ENCODE results near the gene CHRD.
"Not testable (repeated sequence)": the region's sequence is repeated elsewhere in the genome, so short reads cannot be mapped to it uniquely, and the experiment has no call there.

CHRD gene

DNA sequence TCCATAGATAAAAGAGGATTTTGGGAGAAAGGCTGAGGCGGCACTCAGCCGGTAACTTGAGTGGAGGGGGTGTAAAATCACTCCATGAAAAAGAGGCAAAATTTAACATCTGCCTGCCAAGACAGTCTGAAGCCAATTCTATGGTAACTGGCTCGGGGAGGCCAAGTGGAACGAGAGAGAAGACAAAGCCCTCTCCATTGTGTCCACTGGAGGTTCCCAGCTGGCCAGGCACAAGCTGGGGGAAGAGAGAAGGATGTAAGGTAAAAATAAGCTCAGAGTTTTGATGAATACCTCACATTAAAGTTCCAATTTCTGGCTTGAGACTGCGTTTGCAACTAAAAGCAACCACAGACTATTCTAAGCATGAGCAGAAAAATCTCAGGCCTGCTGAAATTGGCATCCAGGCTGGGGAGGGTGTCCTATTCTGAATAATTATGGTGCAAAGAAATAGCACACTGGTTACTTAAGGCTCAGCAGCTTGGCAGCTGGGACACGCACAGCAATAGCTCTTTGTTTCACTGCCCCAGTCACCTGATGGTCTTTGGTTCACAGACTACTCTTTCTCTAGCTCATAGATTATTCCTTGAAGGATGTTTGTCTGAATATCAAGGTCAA, 48.8 kb downstream of the CHRD start:
- Histone ChIP-seq H3K9ac (ENCODE audit: low read length in 2 of 2) (no peak overlapping the region), H3K4me1 (ENCODE audit: control insufficient read depth, insufficient read depth, low read length) (no peaks in the 10 kb centered on the region), H3K36me3 (ENCODE audit: control insufficient read depth in 2 of 2, insufficient read depth in 2 of 2, low read length in 2 of 2) (no peaks in the 10 kb centered on the region), H3K27ac (ENCODE audit: low read length) (no peak overlapping the region), H3K9me3 (ENCODE audit: control insufficient read depth in 2 of 2, low read length in 2 of 2) (no peaks in the 10 kb centered on the region), H3K27me3 (ENCODE audit: control insufficient read depth in 1 of 2, insufficient read depth in 2 of 2, low read length in 2 of 2) (peaks cover 0 to 5% of the 10 kb centered on the region in 2 donors), H3K4me3 (ENCODE audit: low read length in 2 of 2) (no peak overlapping the region)

DNA sequence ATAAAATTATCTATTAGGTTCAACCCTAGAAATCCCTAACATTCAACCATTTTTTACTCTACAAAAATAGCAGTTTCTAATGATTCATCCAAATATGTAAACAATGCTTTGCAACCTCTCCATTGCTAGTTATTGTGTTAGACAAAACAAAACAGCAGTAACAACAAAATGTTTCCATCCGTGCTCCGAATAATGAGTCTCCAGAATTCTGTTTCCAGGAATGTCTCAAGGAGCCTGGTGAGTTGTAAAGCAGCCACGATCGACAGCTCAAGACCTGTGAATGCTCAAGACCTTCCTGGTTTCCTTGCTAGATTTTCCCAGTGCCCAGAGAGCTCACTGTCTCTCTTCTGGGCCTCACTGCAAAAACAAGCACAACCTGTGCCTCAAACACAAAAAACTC, 49.9 kb downstream of the CHRD start:
- Histone ChIP-seq H3K27ac (ENCODE audit: low read length) (no peak overlapping the region), H3K9ac (ENCODE audit: low read length in 2 of 2) (no peak overlapping the region), H3K4me1 (ENCODE audit: control insufficient read depth, insufficient read depth, low read length) (no peaks in the 10 kb centered on the region)

DNA sequence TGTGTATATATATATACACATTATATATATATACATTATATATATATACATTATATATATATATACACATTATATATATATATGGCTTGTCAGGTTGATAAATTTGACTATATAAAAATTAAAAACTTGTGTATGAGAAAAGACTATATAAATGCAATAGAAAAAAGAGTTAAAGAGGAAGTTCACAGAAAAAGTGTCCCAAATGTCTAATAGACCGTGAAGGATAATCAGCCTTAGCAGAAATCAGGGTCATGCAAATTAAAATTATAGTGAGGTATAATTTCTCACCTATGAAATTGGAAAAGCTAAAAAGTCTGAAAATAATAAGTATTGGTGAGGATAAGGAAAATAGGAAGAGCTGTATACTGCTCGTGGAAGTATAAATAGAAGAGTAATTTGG, 51.1 kb downstream of the CHRD start:
- no peaks in the 10 kb centered on the region for H3K9me3 ChIP-seq (ENCODE audit: control insufficient read depth in 2 of 2, low read length in 2 of 2)
- peaks cover 0 to 5% of the 10 kb centered on the region in 2 donors for H3K27me3 ChIP-seq (ENCODE audit: control insufficient read depth in 1 of 2, insufficient read depth in 2 of 2, low read length in 2 of 2)
- H3K27ac ChIP-seq (ENCODE audit: low read length) = no peak overlapping the region
- no peaks in the 10 kb centered on the region for H3K4me1 ChIP-seq (ENCODE audit: control insufficient read depth, insufficient read depth, low read length)
- no peak overlapping the region for H3K9ac ChIP-seq (ENCODE audit: low read length in 2 of 2)
- no peaks in the 10 kb centered on the region for H3K36me3 ChIP-seq (ENCODE audit: control insufficient read depth in 2 of 2, insufficient read depth in 2 of 2, low read length in 2 of 2)
- no peak overlapping the region for H3K4me3 ChIP-seq (ENCODE audit: low read length in 2 of 2)

More for the DNA sequence above, 49.9 kb downstream of the CHRD start:
- H3K27me3 ChIP-seq (ENCODE audit: control insufficient read depth in 1 of 2, insufficient read depth in 2 of 2, low read length in 2 of 2) = peaks cover 0 to 5% of the 10 kb centered on the region in 2 donors
- H3K4me3 ChIP-seq (ENCODE audit: low read length in 2 of 2) = no peak overlapping the region
- no peaks in the 10 kb centered on the region for H3K9me3 ChIP-seq (ENCODE audit: control insufficient read depth in 2 of 2, low read length in 2 of 2)
- no peaks in the 10 kb centered on the region for H3K36me3 ChIP-seq (ENCODE audit: control insufficient read depth in 2 of 2, insufficient read depth in 2 of 2, low read length in 2 of 2)

DNA sequence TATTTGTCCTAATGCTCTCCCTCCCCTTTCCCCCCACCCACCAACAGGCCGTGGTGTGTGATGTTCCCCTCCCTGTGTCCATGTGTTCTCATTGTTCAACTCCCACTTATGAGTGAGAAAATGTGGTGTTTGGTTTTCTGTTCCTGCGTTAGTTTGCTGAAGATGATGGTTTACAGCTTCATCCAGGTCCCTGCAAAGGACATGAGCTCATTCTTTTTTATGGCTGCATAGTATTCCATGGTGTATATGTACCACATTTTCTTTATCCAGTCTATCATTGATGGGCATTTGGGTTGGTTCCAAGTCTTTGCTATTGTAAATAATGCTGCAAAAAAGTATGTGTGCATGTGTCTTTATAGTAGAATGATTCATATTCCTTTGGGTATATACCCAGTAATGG, 53.3 kb downstream of the CHRD start:
- not testable (repeated sequence) for H3K27ac ChIP-seq (ENCODE audit: low read length); H3K4me3 ChIP-seq (ENCODE audit: low read length in 2 of 2); H3K36me3 ChIP-seq (ENCODE audit: control insufficient read depth in 2 of 2, insufficient read depth in 2 of 2, low read length in 2 of 2); H3K9ac ChIP-seq (ENCODE audit: low read length in 2 of 2); H3K27me3 ChIP-seq (ENCODE audit: control insufficient read depth in 1 of 2, insufficient read depth in 2 of 2, low read length in 2 of 2); H3K4me1 ChIP-seq (ENCODE audit: control insufficient read depth, insufficient read depth, low read length); H3K9me3 ChIP-seq (ENCODE audit: control insufficient read depth in 2 of 2, low read length in 2 of 2)

DNA sequence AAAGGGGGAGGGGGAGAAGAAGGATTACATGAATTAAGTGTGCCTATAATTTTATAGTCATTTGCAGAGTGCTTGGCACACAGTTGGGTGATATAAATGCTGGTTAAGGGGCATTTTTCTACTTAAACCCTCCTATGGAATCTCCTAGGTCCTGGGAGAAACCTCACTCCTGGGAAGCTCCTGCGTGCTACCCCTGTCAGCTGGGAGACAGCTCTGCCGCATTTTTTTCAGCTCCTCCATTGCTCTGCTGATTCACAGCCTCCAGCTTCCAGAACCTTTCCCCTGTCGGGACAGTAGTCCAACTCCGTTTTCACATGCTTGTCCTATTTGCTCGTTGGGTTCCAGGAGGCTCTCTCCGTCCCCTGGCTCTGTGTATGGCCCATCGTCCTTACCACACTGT, 59.2 kb downstream of the CHRD start:
- Histone ChIP-seq H3K27me3 (ENCODE audit: control insufficient read depth in 1 of 2, insufficient read depth in 2 of 2, low read length in 2 of 2) (peaks cover 0 to 2% of the 10 kb centered on the region in 2 donors), H3K9me3 (ENCODE audit: control insufficient read depth in 2 of 2, low read length in 2 of 2) (no peaks in the 10 kb centered on the region), H3K4me3 (ENCODE audit: low read length in 2 of 2) (no peak overlapping the region), H3K9ac (ENCODE audit: low read length in 2 of 2) (no peak overlapping the region), H3K27ac (ENCODE audit: low read length) (no peak overlapping the region), H3K4me1 (ENCODE audit: control insufficient read depth, insufficient read depth, low read length) (no peaks in the 10 kb centered on the region), H3K36me3 (ENCODE audit: control insufficient read depth in 2 of 2, insufficient read depth in 2 of 2, low read length in 2 of 2) (no peaks in the 10 kb centered on the region)
